ENCODE measurements around the gene CYP2A13.

- TF ChIP-seq CTCF (IDR thresholded peaks at IDR 0.05) (no peak), ATF1 (CRISPR knock-in tag; IDR thresholded peaks at IDR 0.05) (no peak), STAT6 (CRISPR knock-in tag; conservative IDR thresholded peaks at IDR 0.05; ENCODE audit: low read depth) (no peak), MAX (CRISPR knock-in tag; IDR thresholded peaks at IDR 0.05) (no peak), USF2 (CRISPR knock-in tag; IDR thresholded peaks at IDR 0.05) (no peak), TEAD1 (CRISPR knock-in tag; IDR thresholded peaks at IDR 0.05) (no peak), ZNF281 (CRISPR knock-in tag; IDR thresholded peaks at IDR 0.05) (no peak), TEAD4 (CRISPR knock-in tag; IDR thresholded peaks at IDR 0.05) (no peak), NR2C2 (CRISPR knock-in tag; IDR thresholded peaks at IDR 0.05) (no peak)
These were observed 23.2 kb upstream of the CYP2A13 start for GRCh38 chr19:41064974-41065569.

All from WTC11 (cell line).